Endothelial cell of umbilical vein (primary cell): ENCODE measurements around the gene CFAP97D1.

Experiments
- CTCF ChIP-seq, 2 donors: IDR thresholded peaks; 1 replicate in 1 of 2; 2 replicates in 1 of 2; pipeline ENCODE4 v1.5.1; 2011; ENCODE audit warnings: low read length in 2 of 2, mild to moderate bottlenecking in 2 of 2, moderate library complexity in 2 of 2, control low read depth in 1 of 2, inconsistent platforms in 1 of 2, low read depth in 1 of 2; ENCODE audit not compliant: insufficient read depth in 1 of 2; ENCODE audit errors: extremely low read depth in 1 of 2
- EZH2 ChIP-seq: IDR thresholded peaks from 2 replicates; pipeline ENCODE4 v1.6.1; 2012; ENCODE audit warnings: borderline replicate concordance, low read depth, mild to moderate bottlenecking, moderate library complexity, low read length, inconsistent platforms; ENCODE audit not compliant: severe bottlenecking
- MAX ChIP-seq: IDR thresholded peaks from 2 replicates; pipeline ENCODE4 v1.6.1; 2011; ENCODE audit not compliant: insufficient read depth, insufficient read length
- POLR2A ChIP-seq: IDR thresholded peaks from 2 replicates; pipeline ENCODE4 v1.6.1; 2012; ENCODE audit warnings: low read depth, mild to moderate bottlenecking, control low read depth, low read length
- POLR2AphosphoS5 ChIP-seq: IDR thresholded peaks from 2 replicates; pipeline ENCODE4 v1.6.1; 2012; ENCODE audit warnings: low read depth, mild to moderate bottlenecking, control low read depth, low read length, moderate library complexity; ENCODE audit not compliant: insufficient read depth

- TF ChIP-seq CTCF (IDR thresholded peaks at IDR 0.05; ENCODE audit: extremely low read depth in 1 of 2, insufficient read depth in 1 of 2, low read depth in 1 of 2, low read length in 2 of 2): no peak
- no peak for TF ChIP-seq EZH2
- no peak for TF ChIP-seq POLR2A
- TF ChIP-seq MAX: no peak
- no peak for TF ChIP-seq POLR2AphosphoS5
These were observed 49.5 kb downstream of the CFAP97D1 start for GRCh38 chr17:43829738-43830137.
